GM21447 (cell line): ENCODE results near the gene DPP6.

Source experiments
- ATAC-seq: cut with Tn5 transposase; IDR thresholded peaks from one replicate; pipeline ENCODE4 v1.9.1; 2021; ENCODE audit not compliant: unreplicated experiment

Gene DPP6

GRCh38 chr7:154330318-154330717 is 278.1 kb downstream of the DPP6 start:
- no peak for ATAC-seq

- no peak for ATAC-seq
Measured at GRCh38 chr7:154332811-154333580, 280.8 kb downstream of the DPP6 start.

GRCh38 chr7:154336295-154336694 is 284.1 kb downstream of the DPP6 start:
- no peak for ATAC-seq

GRCh38 chr7:154338701-154339506 is 286.7 kb downstream of the DPP6 start:
- no peak for ATAC-seq

GRCh38 chr7:154342971-154343633 is 290.9 kb downstream of the DPP6 start:
- ATAC-seq = no peak

- no peak for ATAC-seq
Measured at GRCh38 chr7:154343778-154344412, 291.7 kb downstream of the DPP6 start.

- ATAC-seq = no peak
Measured at GRCh38 chr7:154345093-154345492, 292.9 kb downstream of the DPP6 start.

GRCh38 chr7:154347700-154348266 is 295.6 kb downstream of the DPP6 start:
- no peak for ATAC-seq

- no peak for ATAC-seq
Measured at GRCh38 chr7:154350892-154351291, 298.7 kb downstream of the DPP6 start.

GRCh38 chr7:154353355-154353767 is 301.2 kb downstream of the DPP6 start:
- ATAC-seq = no peak

GRCh38 chr7:154364170-154364569 is 312.0 kb downstream of the DPP6 start:
- ATAC-seq = no peak

GRCh38 chr7:154371424-154371823 is 319.2 kb downstream of the DPP6 start:
- ATAC-seq = no peak

- no peak for ATAC-seq
Measured at GRCh38 chr7:154372011-154372601, 319.9 kb downstream of the DPP6 start.

GRCh38 chr7:154373956-154374355 is 321.8 kb downstream of the DPP6 start:
- no peak for ATAC-seq

- ATAC-seq = no peak
Measured at GRCh38 chr7:154375956-154376355, 323.8 kb downstream of the DPP6 start.

GRCh38 chr7:154380771-154381170 is 328.6 kb downstream of the DPP6 start:
- ATAC-seq = no peak

- no peak for ATAC-seq
Measured at GRCh38 chr7:154383045-154383444, 330.8 kb downstream of the DPP6 start.

GRCh38 chr7:154385214-154385613 is 333.0 kb downstream of the DPP6 start:
- no peak for ATAC-seq

- no peak for ATAC-seq
Measured at GRCh38 chr7:154387252-154387651, 335.1 kb downstream of the DPP6 start.

GRCh38 chr7:154388412-154388811 is 336.2 kb downstream of the DPP6 start:
- no peak for ATAC-seq

- ATAC-seq = no peak
Measured at GRCh38 chr7:154388999-154389398, 336.8 kb downstream of the DPP6 start.
